HG03354 (cell line): ENCODE measurements around the gene IRF7.
"Not testable (repeated sequence)": the region's sequence is repeated elsewhere in the genome, so short reads cannot be mapped to it uniquely, and the experiment has no call there.

Experiments used
- ATAC-seq: cut with Tn5 transposase; IDR thresholded peaks from one replicate; pipeline ENCODE4 v1.9.1; 2021; ENCODE audit warnings: mild to moderate bottlenecking; ENCODE audit not compliant: unreplicated experiment, poor library complexity, severe bottlenecking

IRF7 gene

DNA sequence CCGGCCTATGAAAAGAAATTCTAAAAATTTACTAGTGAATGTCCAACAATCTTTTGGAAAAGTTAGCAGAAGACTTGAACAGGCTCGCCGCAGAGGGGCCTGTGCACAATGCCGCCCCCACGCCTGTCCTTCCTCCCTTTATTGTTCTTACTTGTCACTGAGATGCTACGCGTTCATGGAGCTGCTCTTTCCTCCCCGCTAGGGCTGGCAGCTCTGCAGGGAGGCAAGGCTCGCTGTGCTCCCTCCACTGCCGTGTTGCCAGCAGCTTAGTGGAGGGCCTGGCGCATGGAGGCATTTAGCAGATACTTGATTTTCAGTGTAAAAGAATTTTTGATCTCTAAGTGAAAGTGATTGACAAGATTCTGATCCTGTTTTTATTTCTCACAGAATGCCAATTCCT lies 24.8 kb downstream of the IRF7 start:
- ATAC-seq = no peak

DNA sequence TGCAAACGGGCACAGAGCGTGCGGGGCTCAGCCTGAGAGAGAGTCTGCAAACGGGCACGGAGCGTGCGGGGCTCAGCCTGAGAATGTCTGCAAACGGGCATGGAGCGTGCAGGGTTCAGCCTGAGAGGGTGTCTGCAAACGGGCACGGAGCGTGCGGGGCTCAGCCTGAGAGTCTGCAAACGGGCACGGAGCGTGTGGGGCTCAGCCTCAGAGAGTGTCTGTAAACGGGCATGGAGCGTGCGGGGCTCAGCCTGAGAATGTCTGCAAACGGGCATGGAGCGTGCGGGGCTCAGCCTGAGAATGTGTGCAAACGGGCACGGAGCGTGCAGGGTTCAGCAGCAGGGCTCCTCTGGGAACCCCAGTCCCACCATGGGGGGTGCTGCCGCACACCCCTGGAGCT lies 26.0 kb downstream of the IRF7 start:
- no peak for ATAC-seq

DNA sequence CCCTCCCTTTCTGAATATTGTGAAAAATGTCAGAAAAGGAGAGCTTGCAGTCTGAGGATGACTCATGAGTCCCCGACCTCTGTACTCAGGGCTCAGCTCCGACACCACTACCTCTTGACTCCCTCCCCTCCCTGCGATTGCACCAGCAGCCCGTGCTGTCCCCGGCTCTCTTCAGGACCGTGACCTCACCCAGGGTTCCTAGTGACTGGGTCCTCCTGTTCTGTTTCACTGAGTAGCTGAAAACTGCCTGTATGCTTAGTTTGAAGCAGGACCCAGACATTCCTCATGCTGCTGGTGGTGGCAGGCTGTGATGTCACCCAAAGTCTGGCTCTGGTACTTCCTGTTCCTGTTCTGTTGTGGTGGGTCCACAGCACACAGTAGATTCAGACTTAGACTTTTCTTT lies 27.8 kb downstream of the IRF7 start:
- ATAC-seq = no peak

DNA sequence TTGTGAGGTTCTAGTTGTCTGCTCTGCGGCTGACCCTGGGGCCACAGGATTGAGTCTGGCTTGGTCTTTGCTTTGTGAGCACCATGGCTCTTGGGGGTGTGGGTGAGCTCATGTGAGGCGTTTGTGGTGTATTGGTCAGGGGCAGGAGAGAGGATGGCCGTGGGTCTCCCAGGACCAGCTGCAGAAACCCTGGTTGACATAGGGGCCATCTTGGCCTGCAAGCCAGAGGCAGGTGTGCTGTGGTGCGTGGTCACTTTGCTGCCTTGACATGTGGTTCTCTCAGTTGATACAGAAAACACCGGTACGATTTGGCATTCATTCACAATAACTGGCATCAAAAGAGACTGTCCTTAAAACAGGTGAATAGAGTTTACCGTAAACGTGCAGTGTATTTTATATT lies 28.2 kb downstream of the IRF7 start:
- no peak for ATAC-seq

DNA sequence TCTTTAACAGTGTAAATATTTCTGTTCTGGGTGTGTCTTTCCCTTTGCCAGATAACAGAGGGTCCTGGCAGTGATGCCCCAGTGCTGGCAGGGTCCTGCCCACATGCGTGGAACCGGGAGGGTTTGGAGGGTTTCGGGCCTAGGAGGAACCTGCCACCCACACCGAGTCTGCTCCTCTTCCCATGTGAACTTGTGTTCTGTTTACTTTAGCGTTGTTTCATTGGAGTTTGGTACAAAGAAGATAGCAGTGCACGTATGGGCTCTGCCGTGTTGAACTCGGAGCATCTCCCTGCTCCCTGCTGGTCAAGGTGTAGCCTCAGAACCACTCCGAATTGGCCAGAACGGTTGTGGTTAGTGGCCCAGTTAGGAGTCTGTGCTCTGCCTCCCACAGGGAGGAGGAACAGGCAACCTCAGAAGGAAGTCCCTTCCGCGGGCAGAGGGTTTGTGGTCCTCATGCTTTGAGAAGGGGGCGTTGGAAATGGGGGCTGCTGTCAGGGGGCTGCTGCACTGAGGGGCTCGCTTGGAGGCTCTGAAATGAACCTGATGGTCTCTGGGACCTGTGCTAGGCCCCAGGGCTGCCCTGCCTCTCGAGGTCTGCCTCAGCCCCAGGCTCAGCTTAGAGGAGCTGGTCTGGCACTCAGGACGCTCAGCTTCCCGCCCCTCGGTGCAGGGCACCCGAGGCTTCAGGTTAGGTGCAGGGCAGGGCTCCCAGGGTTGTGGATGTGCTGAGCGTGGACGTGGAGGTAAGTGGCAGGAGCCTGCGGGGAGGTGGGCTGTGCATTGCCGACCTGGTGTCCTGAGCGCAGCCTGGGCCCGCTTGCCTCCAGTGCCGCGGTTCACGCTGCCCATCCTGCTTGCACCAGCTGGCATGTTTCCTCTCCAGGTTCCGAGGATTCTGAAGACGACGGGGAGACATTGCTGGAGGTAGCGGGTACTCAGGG lies 29.1 kb downstream of the IRF7 start:
- no peak for ATAC-seq

DNA sequence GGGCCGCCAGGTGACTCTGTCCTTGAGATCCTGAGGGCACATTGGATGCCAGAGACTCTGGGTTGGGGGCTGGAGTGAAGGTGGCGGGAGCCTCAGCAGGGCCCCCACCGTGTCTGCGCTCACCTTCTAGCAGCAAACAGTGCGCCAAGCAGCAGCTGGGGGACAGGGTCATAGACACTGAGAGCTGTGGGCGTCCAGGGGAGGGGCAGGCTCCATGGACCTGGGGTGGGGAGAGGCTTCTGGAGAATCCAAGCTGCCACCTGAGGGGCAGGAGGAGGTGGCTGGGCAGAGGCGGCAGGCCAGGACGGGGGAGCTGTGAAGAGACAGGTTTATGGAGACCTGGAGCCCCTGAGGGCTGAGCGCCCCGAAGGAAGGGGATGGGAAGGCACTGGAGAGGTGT lies 31.5 kb downstream of the IRF7 start:
- no peak for ATAC-seq

DNA sequence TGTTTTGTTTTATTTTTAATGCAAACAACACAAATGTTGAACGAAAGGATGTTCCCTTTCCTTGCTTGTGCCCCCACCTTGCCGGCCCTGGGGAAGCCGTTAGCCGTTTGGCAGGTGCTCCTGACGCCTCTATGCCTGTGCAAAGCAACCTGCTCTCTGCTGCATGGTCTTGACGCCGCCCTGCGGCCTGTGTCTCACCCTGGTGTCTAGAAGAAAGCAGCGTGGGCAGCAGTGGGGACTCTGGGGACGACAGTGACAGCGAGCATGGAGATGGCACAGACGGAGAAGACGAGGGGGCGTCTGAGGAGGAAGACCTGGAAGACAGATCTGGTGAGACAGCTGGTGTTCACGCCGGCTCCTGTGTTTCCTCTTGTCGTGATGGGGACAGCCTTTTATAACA lies 34.0 kb downstream of the IRF7 start:
- no peak for ATAC-seq

DNA sequence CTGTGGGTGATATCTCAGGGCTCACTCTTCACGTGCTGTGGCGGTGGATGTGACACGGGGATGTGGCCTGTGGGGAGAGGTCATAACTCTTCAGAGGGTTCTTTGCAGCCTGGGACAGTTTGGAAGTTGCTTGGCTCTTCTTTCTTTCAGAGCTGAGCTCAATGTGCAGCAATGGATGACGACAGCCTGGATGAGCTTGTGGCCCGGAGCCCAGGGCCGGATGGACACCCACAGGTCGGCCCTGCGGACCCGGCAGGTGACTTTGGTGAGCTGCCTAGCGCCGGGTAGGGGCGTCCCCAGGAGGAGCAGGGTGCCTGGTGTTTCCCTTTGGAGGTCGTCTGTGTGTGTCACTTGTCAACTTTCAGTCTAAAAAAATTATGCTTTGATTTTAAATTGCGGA lies 34.4 kb downstream of the IRF7 start:
- ATAC-seq = no peak

DNA sequence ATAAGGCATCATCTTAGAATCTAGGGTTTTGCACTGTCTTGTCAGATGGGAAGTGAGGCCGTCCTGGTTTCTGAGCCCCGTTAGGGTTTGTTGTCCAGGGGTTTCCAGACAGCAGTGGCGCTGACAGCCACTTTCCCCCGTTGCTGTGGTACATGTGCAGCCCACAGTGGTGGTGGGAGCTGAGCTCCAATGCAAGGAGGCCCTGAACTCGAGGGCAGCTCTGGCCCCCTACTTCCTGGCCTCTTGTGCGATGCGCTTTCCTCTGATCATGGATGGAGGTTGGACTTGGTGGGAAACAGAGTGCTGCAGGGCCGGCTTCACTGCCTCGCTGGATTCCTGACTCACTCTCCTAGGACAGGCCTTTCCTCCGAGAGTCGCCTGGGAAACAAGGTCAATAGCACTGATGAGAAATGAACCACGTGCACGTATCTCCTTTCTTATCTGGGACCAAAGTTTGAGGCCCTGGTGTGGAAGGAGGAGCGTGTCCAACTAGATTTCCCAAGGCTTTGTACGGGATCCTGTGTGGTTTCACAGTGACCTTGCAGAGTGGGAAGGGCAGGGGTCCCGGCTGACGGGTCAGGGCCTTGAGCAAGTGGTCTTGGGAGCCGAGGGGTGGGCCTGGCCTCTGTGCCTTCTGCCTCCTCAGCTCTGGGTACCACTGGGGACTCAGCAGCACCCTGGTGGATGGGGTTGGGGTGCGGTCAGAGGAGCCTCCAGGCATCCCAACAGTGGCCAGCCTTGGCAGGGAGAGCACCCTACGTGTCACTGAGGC lies 35.7 kb downstream of the IRF7 start:
- ATAC-seq = no peak

DNA sequence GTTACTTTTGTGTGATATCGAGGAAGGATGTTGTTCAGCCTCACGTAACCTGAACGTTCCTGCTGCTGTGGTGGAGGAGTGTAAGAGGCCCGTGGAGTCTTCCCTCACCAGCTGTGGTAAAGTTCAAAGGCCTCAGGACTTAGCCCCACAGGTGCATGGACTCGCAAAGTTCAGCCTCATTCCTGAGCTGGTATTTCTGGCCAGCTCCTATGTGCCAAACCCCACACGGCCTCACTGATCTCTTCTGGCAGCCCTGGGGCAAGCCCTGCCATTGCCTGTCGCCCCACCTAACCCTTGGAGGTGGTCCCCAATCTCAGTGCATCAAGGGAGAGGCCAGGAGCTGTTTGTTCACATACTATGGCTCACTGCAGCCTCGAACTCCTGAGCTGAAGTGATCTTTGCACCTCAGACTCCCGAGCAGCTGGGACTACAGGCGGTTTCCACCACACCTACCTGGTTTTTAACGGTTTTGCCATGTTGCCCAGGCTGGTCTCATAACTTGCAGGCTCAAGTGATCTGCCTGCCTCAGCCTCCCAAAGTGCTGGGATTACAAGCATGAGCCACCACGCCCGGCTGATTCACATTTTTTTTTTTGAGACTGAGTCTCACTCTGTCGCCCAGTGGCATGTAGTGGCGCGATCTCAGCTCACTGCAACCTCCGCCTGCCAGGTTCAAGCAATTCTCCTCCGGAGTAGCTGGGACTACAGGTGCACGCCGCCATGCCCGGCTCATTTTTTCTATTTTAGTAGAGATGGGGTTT lies 37.3 kb downstream of the IRF7 start:
- ATAC-seq = no peak

DNA sequence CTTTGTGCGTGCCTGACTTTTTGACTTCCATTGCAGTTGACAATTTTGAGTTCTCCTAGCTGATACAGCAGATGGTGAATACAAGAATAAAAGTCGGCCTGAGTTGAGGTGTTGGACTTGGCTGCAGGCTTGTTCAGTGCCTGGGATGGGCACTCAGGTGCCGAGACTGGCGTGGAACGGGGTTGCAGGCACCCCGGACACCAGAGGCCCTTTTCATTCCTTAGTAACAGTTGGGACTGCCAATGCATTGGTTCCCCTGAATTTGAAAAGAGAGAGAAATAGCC lies 38.2 kb downstream of the IRF7 start:
- ATAC-seq = no peak

DNA sequence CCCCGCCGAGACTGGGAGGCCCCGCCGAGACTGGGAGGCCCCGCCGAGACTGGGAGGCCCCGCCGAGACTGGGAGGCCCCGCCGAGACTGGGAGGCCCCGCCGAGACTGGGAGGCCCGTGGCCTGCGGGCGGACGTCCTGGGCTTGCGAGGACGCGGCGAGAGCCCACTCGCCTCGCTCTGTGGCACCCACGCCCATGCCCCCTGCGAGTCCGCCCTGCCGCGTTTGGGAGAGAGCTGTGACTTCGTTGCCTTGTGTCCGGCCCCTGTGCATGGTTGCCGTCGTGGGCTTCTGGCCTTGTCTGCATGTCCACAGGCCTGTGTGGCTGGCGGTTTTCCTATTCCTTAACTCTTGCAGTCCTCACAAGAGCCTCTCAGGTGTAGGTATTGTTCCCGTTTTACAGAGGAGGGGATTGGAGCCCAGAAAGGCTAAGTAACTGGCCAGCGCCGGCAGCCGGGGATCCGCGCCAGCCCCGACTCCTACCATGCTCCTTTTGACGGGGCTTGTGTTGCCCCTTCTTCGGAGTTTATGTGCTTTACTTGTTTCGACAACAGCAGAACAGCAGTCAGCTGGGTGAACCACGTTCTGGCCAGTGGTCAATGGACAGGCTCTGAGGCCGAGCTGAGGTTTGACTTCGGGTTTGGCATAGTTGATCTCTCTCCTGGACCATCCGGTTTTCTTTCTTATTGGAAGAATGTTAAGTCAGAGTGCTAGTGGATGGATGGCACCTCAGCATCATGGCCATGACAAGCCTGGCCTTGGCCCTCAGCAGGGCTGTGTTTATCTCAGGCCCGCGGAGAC lies 38.7 kb downstream of the IRF7 start:
- ATAC-seq = no peak

DNA sequence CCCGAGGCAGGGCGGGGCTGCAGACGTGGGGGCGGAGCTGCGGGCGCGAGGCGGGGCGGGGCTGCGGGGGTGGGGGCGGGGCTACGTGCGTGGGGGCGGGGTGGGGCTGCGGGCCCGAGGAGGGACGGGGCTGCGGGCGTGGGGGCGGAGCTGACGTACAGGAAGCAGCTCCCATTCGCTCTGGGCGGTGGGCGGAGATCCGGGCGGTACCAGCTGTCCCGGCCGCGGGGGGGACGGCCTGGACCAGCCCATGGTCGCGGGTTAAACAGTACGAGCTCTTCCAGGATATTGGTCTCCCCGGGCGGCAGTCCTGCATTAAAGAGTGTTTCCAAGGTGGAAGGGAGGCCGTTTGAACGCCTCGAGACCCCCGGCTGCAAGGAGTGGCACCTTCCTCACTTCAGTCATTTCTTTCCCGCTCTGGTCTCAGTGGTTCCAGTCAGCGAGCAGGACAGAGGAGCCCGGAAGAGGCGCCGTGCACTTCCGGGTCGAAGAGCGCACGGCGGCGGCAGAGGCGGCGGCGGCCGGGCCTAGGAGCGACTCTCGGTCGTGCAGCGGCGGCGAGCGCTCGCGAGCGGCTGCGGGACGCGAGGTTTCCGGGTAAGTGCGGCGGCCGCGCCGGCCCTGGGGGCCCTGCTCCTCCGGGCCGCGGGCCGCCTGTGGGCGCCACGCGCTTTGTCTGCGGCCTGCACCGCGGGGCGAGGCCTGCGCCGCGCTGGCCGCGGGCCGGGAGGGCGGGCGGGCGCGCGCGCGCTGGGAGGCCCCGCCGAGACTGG lies 39.6 kb downstream of the IRF7 start, which contains the start of gene PHRF1:
PHRF1 (plus strand) TSS at position 475 of the 773 bp plus-strand sequence. CDS start 5,043 bp downstream, outside the sequence.
- peak; percentile 87 for ATAC-seq

DNA sequence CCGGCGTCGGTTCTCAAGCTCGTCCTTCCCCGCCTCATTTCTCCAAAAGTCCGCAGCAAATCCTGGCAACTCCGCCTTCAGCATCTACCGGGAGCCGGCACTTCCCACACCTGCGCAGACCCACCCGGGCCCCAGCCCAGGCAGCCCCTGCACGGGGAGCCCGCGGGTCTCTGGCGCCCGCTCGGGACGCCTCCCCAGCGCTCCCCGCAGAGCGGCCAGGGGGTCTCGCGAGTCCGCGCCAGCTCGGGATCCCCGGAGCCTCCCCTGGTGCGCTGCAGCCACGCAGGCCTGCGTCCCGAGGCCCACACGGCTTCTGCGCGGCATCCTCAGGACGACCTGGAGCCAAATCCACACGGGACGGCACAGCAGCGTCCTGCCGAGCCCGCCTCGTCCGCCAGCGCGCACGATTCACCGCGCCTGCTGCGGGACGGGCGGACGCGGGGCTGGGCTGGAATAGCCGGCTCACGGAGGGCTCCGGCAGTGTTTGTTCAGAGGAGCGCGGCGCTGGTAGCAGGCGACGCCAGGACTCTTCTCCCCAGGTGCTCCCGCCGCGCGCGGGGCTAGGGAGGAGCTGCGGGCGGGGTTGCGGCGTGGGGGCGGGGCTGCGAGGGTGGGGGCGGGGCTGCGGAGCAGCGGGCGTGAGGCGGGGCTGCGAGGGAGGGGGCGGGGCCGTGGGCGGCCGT lies 40.3 kb downstream of the IRF7 start:
- peak; percentile 31 for ATAC-seq

DNA sequence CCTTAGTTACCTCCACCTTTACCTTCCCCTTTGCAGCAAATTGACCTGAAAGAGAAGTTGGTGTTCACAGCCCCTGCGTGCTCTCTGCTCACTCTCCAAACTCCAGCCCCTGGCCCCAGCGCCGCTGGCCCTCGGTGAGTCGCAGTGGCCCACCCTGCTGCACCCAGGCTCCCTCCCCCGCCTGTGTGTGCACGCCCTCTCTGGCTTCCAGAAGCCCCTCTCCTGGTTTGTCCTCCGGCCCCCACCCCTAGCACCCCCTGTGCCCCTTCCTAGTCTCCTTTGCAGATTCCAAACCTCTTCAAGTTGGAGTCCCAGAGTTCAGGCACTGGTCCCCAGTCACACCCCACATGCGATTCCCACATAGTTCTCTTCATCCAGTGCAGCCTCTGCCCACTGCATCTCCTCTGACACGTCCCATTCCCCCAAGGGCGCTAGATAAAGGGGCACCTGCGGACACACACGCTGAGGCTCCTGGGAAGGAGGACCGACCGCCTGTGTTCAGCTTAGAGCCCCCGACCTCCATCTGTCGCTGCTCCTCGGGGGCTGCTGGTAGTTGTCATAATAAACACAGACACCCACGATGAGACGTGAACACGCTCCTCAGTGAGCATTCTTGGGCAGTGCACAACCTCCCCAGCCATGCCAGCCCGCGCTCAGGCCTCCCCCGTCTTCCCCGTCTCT lies 41.0 kb downstream of the IRF7 start:
- no peak for ATAC-seq

DNA sequence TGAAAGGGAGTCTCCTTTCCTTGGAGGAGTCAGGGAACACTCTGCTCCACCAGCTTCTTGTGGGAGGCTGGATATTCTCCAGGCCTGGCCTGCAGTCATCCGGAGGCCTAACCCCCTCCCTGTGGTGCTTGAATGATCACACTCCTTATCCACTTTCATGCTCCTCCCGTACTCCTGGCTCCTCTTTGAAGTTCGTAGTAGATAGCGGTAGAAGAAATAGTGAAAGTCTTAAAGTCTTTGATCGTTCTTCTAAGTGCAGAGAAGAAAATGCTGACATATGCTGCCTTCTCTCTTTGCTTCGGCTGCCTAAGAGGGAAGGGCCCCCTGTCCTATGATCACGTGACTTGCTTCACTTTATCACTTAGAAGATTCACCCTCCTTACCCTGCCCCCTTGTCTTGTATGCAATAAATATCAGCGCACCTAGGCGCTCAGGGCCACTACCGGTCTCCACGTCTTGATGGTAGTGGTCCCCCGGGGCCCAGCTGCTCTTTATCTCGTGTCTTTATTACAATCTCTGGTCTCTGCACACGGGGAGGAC lies 41.6 kb downstream of the IRF7 start:
- ATAC-seq = not testable (repeated sequence)

DNA sequence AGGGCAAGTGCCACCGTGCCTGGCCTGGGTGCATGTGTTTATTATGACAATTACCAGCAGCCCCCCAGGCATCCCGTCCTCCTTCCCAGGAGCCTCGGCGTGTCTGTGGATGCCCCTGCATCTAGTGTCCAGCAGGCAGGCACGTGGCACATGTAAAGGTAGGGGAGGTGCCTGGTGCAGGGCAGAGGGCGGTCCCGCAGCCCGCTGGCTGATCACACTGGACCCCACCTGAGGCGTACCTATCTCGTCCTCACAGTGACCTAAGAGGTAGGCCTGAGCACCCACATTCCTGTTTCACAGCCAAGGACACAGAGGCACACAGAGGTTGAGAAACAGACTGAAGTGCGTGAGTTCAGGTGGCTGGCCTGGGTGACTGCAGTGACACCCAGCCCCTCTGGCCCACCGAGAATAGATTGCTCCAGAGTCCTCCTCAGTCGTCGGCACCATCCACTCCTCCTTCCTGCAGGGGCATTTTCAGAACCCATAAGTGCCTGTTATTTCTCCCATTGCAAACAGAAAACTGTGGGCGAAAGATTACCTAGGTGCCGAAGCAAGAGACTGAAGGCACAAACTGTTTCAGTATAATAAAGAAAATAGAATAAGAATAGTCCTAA lies 42.5 kb downstream of the IRF7 start:
- ATAC-seq = no peak
